HepG2 (cell line): ENCODE results near the gene MED9. TPM values are rescaled to one million over a fixed set of nuclear protein-coding genes. Genes with fewer than 3 reads are reported as not detected.

Experiments used
- ATAC-seq: fragments of 200-7000 bp; cut with Tn5 transposase; 3 replicates; pipeline ENCODE4 v1.9.1; 2020; ENCODE audit warnings: mild to moderate bottlenecking, moderate library complexity
- BruUV-seq: library from RNA; stranded (reverse); fragments of 400-500 nt; replicated peaks from 2 replicates; lab custom pipeline; 2021; lab: Mats Ljungman, UMichigan
- CTCF ChIA-PET: fragments of 300-600 bp; formaldehyde crosslinking; extraction: SDS; loops from one replicate; lab custom pipeline; 2021; ENCODE audit warnings: low total read pairs, inconsistent platforms, low intra/inter-chr PET ratio; lab: Yijun Ruan, JAX
- POLR2A ChIA-PET: fragments of 350-600 bp; sonication (Branson Sonifier 250); formaldehyde crosslinking; loops from one replicate; lab custom pipeline; 2020; ENCODE audit warnings: antibody characterized with exemption, inconsistent platforms; lab: Yijun Ruan, JAX
- DNase-seq: peaks from one replicate; pipeline ENCODE4 v3.0.0-alpha.2; 2015; ENCODE audit warnings: low spot score
- FAIRE-seq: peaks from 3 replicates; lab custom pipeline; 2011; peaks lifted over from hg19 to GRCh38; lab: Jason Lieb, UNC
- H2AFZ ChIP-seq: one replicate; pipeline ENCODE4 v1.6.1; 2011; ENCODE audit warnings: low read length, inconsistent platforms
- H3K27ac ChIP-seq: fragments of 300-600 bp; 3 replicates; pipeline ENCODE4 v1.8.0; 2011; ENCODE audit warnings: mixed run types, mild to moderate bottlenecking, mixed read lengths, low read length, inconsistent platforms; ENCODE audit not compliant: insufficient read depth; ENCODE audit errors: extremely low read length
- H3K27me3 ChIP-seq, 2 experiments: fragments of 200-600 bp in 1 of 2; 2 replicates in 1 of 2; 3 replicates in 1 of 2; pipeline versions ENCODE4 v1.6.0 to v1.8.0; 2011; ENCODE audit warnings: low read length in 2 of 2, mild to moderate bottlenecking in 2 of 2, moderate library complexity in 2 of 2, inconsistent platforms in 1 of 2; ENCODE audit not compliant: insufficient read depth in 2 of 2, control insufficient read depth in 1 of 2
- H3K36me3 ChIP-seq, 2 experiments: fragments of 200-600 bp in 1 of 2; replicated peaks in 1 of 2; 2 replicates in 1 of 2; 3 replicates in 1 of 2; pipeline versions ENCODE4 v1.5.1 to v1.8.0; 2011; ENCODE audit warnings: low read length in 2 of 2, inconsistent platforms in 1 of 2; ENCODE audit not compliant: insufficient read depth in 2 of 2, control insufficient read depth in 1 of 2
- H3K4me1 ChIP-seq: 2 replicates; pipeline ENCODE4 v1.5.1; 2012; ENCODE audit warnings: low read length, inconsistent platforms; ENCODE audit not compliant: insufficient read depth
- H3K4me2 ChIP-seq: 2 replicates; pipeline ENCODE4 v1.6.0; 2011; ENCODE audit warnings: low read depth, low read length, inconsistent platforms
- H3K4me3 ChIP-seq, 3 experiments: fragments of 200-600 bp in 1 of 3; sonication (generic), shearing (Covaris generic) in 1 of 3; replicated peaks in 1 of 3; 2 replicates each; pipeline ENCODE4 v1.5.1; 2011 to 2016; ENCODE audit warnings: low read length in 3 of 3, inconsistent platforms in 2 of 3, low read depth in 2 of 3, mild to moderate bottlenecking in 2 of 3, control low read depth in 1 of 3, mixed read lengths in 1 of 3; ENCODE audit not compliant: insufficient read depth in 1 of 3
- H3K79me2 ChIP-seq: one replicate; pipeline ENCODE4 v1.6.1; 2011; ENCODE audit warnings: low read length, inconsistent platforms; ENCODE audit not compliant: insufficient read depth
- H3K9ac ChIP-seq: 2 replicates; pipeline ENCODE4 v1.6.0; 2011; ENCODE audit warnings: mild to moderate bottlenecking, low read depth, low read length, inconsistent platforms; ENCODE audit not compliant: insufficient read depth
- H3K9me3 ChIP-seq: 2 replicates; pipeline ENCODE4 v1.5.1; 2012; ENCODE audit warnings: mild to moderate bottlenecking, low read length
- H4K20me1 ChIP-seq: 2 replicates; pipeline ENCODE4 v1.6.0; 2011; ENCODE audit warnings: inconsistent platforms, mild to moderate bottlenecking, low read length, moderate library complexity; ENCODE audit not compliant: insufficient read depth
- KAT2B ChIP-seq: fragments of 150-350 bp; IDR thresholded peaks from 2 replicates; pipeline ENCODE4 v1.6.1; 2014; ENCODE audit warnings: low read depth, low read length, borderline replicate concordance
- NFIC ChIP-seq: IDR thresholded peaks from 2 replicates; pipeline ENCODE4 v1.6.1; 2012; ENCODE audit warnings: mild to moderate bottlenecking, low read length, inconsistent platforms
- NR2F6 ChIP-seq, 2 experiments: IDR thresholded peaks; 2 replicates each; pipeline ENCODE4 v1.6.1; 2016; ENCODE audit warnings: antibody characterized with exemption in 1 of 2, mild to moderate bottlenecking in 1 of 2
- PRPF4 ChIP-seq: fragments of 200-400 bp; formaldehyde crosslinking; IDR thresholded peaks from 2 replicates; pipeline ENCODE4 v1.6.1; 2016; ENCODE audit warnings: low read length, low read depth; ENCODE audit not compliant: poor library complexity, severe bottlenecking
- SALL2 ChIP-seq: sonication (generic); formaldehyde crosslinking; IDR thresholded peaks from 2 replicates; pipeline ENCODE4 v1.8.1; 2023; ENCODE audit warnings: mild to moderate bottlenecking, missing genetic modification reagents, inconsistent platforms
- ZNF205 ChIP-seq: IDR thresholded peaks from 2 replicates; pipeline ENCODE4 v1.6.1; 2018; ENCODE audit warnings: missing biosample characterization, missing genetic modification reagents
- WGBS: methylation state at CpG from one replicate; pipeline ENCODE4 v1.1.6; 2017; ENCODE audit warnings: low lambda C conversion rate; 5-methylcytosine and 5-hydroxymethylcytosine counted together
- in situ Hi-C: cut with HindIII; loops from 2 replicates; pipeline ENCODE4 v1.10.0; 2017; ENCODE audit warnings: low pct_unique_long_range_greater_than_20kb; ENCODE audit not compliant: extremely low pct_ligation_motif_present
- intact Hi-C: fragments of 100-400 bp; cut with micrococcal nuclease; formaldehyde crosslinking; loops from one replicate; pipeline ENCODE4 v1.10.0; 2022; ENCODE audit not compliant: unreplicated experiment
- polyA plus RNA-seq, 8 experiments: library from polyadenylated mRNA; depleted of rRNA in 3 of 8; stranded (reverse) in 7 of 8; unstranded in 1 of 8; fragments of >200 nt; fragmentation: Illumina TruSeq in 4 of 8; extraction: Trizol in 4 of 8; gene quantifications; 2 replicates each; pipeline versions ENCODE4 v1.2.1 to v1.2.3, GENCODE V29; 2011 to 2016; ENCODE audit warnings: low read depth in 4 of 8, missing spikeins in 1 of 8, mixed read lengths in 1 of 8; ENCODE audit not compliant: insufficient read depth in 1 of 8
- total RNA-seq, 5 experiments: library from RNA; depleted of rRNA; stranded (reverse); fragments of >200 nt; fragmentation: Illumina TruSeq; extraction: Trizol; gene quantifications; 2 replicates each; pipeline ENCODE4 v1.2.3, GENCODE V29; 2016; ENCODE audit warnings: low read depth in 1 of 5
- TF ChIP-seq, protein P1 (sequence below): sonication (generic); formaldehyde crosslinking; IDR thresholded peaks from 2 replicates; pipeline ENCODE4 v1.4.0; 2020; ENCODE audit warnings: missing genetic modification reagents
- TF ChIP-seq, protein P2 (sequence below): sonication (generic); formaldehyde crosslinking; IDR thresholded peaks from 2 replicates; pipeline ENCODE4 v1.4.0; 2020; ENCODE audit warnings: missing genetic modification reagents

Gene MED9
- total and polyA plus RNA-seq, 2 of the 13 experiments (the other 11 are each of a cell fraction or from before 2014, with no cell fraction given), result 11.9 to 15.1 TPM

DNA sequence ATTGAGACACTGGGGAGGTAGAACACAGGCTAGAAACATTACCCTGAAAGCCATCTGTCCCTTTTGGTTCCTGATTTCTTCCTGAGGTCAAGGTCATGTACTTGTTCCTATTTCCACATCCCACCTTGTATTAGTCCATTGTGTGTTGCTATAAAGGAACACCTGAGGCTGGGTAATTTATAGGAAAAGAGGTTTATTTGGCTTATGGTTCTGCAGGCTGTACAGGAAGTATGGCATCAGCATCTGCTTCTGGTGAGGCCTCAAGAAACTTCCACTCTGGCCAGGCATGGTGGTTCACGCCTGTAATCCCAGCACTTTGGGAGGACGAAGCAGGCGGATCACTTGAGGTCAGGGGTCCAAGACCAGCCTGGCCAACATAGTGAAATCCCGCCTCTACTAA, 7.4 kb upstream of the MED9 start (continued):
- TF ChIP-seq, protein P1, sequence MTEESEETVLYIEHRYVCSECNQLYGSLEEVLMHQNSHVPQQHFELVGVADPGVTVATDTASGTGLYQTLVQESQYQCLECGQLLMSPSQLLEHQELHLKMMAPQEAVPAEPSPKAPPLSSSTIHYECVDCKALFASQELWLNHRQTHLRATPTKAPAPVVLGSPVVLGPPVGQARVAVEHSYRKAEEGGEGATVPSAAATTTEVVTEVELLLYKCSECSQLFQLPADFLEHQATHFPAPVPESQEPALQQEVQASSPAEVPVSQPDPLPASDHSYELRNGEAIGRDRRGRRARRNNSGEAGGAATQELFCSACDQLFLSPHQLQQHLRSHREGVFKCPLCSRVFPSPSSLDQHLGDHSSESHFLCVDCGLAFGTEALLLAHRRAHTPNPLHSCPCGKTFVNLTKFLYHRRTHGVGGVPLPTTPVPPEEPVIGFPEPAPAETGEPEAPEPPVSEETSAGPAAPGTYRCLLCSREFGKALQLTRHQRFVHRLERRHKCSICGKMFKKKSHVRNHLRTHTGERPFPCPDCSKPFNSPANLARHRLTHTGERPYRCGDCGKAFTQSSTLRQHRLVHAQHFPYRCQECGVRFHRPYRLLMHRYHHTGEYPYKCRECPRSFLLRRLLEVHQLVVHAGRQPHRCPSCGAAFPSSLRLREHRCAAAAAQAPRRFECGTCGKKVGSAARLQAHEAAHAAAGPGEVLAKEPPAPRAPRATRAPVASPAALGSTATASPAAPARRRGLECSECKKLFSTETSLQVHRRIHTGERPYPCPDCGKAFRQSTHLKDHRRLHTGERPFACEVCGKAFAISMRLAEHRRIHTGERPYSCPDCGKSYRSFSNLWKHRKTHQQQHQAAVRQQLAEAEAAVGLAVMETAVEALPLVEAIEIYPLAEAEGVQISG, result no peak
- TF ChIP-seq PRPF4, result no peak

DNA sequence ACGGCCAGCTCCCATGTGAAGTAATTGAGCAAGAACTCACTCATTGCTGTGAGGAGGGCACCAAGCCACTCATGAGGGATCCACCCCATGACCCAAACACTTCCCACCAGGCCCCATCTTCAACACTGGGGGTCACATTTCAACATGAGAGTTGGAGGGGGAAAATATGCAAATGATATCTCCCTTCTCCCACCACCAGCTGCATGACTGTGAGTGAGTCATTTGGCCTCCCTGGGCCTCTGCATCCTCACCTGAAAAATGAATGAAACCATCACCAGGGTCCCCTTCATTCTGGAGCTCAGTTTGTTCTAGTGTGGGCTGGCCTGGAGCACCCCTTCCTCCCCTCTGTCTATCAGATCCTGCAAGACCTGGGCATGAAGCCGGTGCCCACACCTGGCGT, 6.8 kb upstream of the MED9 start:
- ATAC-seq (no peak), FAIRE-seq (no peak), DNase-seq (no peak)
- Histone ChIP-seq H3K36me3 (no peaks in the 10 kb centered on the region), H3K27me3 (peaks cover 7 to 47% of the 10 kb centered on the region in 2 experiments; a peak in 4 of 5 replicates), H3K4me3 (no peak overlapping the region), H2AFZ (no peak overlapping the region), H3K4me1 (peaks cover 49% of the 10 kb centered on the region), H3K4me2 (no peak overlapping the region), H4K20me1 (no peaks in the 10 kb centered on the region), H3K27ac (no peak overlapping the region), H3K9ac (no peak overlapping the region), H3K79me2 (no peaks in the 10 kb centered on the region), H3K9me3 (no peaks in the 10 kb centered on the region)
- intact Hi-C loops (no loop called here), in situ Hi-C loops (no loop called here)
- WGBS, result 94% methylated on average over 2 of the region's 3 CpGs
- ChIA-PET CTCF (no interaction called here), POLR2A (interaction anchor here (0.9 kb wide), 1 partner anchor 24 kb away, joined by 3 read pairs; no protein-coding TSS in a partner anchor)
- TF ChIP-seq ZNF205 (no peak), SALL2 (CRISPR knock-in tag) (no peak), NR2F6 (IDR thresholded peaks at IDR 0.05) (no peak), NR2F6 (CRISPR knock-in tag; IDR thresholded peaks at IDR 0.05) (no peak), NFIC (no peak), KAT2B (no peak)
- TF ChIP-seq, protein P2, sequence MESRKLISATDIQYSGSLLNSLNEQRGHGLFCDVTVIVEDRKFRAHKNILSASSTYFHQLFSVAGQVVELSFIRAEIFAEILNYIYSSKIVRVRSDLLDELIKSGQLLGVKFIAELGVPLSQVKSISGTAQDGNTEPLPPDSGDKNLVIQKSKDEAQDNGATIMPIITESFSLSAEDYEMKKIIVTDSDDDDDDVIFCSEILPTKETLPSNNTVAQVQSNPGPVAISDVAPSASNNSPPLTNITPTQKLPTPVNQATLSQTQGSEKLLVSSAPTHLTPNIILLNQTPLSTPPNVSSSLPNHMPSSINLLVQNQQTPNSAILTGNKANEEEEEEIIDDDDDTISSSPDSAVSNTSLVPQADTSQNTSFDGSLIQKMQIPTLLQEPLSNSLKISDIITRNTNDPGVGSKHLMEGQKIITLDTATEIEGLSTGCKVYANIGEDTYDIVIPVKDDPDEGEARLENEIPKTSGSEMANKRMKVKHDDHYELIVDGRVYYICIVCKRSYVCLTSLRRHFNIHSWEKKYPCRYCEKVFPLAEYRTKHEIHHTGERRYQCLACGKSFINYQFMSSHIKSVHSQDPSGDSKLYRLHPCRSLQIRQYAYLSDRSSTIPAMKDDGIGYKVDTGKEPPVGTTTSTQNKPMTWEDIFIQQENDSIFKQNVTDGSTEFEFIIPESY (CRISPR knock-in tag), result no peak
- no TSS peak for BruUV-seq
